Esophagus mucosa (tissue), 1 donor: ENCODE results near the gene SOX18. TPM values are rescaled to one million over a fixed set of nuclear protein-coding genes. Genes with fewer than 3 reads are reported as not detected.

Source experiments
- ATAC-seq: fragments of 200-7000 bp; cut with Tn5 transposase; one replicate; pipeline ENCODE4 v1.9.1; 2020
- total RNA-seq: library from RNA; stranded (reverse); gene quantifications from one replicate; pipeline ENCODE4 v1.2.4, GENCODE V29; 2023
- donor health status: DM: yes; HTN: yes; CAD: no.

Gene SOX18
- total RNA-seq, 1 donor from 2014 or later: 5.4 TPM

- ATAC-seq: no peak
Observed at GRCh38 chr20:64067733-64068307, 18.4 kb upstream of the SOX18 start.

- no peak for ATAC-seq
Observed at GRCh38 chr20:64067005-64067632, 17.7 kb upstream of the SOX18 start.

GRCh38 chr20:64065974-64066343, 16.5 kb upstream of the SOX18 start:
- ATAC-seq: no peak

GRCh38 chr20:64065062-64065973, 15.9 kb upstream of the SOX18 start:
- no peak for ATAC-seq

GRCh38 chr20:64064145-64064698, 14.8 kb upstream of the SOX18 start:
- peak; percentile 24 for ATAC-seq

GRCh38 chr20:64063389-64064144, 14.1 kb upstream of the SOX18 start:
- ATAC-seq: peak; percentile 2

- peak; percentile 91 for ATAC-seq
Observed at GRCh38 chr20:64062596-64063388, 13.4 kb upstream of the SOX18 start, which contains the start of gene TCEA2. TCEA2 (plus strand) TSS chr20:64063198; CDS start chr20:64063313, 115 bp downstream.

GRCh38 chr20:64062276-64062595, 12.8 kb upstream of the SOX18 start:
- no peak for ATAC-seq

- no peak for ATAC-seq
Observed at GRCh38 chr20:64058536-64058935, 9.1 kb upstream of the SOX18 start.

GRCh38 chr20:64057628-64058498, 8.4 kb upstream of the SOX18 start:
- ATAC-seq: peak; percentile 52

GRCh38 chr20:64056889-64057627, 7.6 kb upstream of the SOX18 start:
- ATAC-seq: no peak

GRCh38 chr20:64056639-64056888, 7.1 kb upstream of the SOX18 start:
- no peak for ATAC-seq

- no peak for ATAC-seq
Observed at GRCh38 chr20:64055893-64056638, 6.6 kb upstream of the SOX18 start.

GRCh38 chr20:64055396-64055892, 6.0 kb upstream of the SOX18 start:
- no peak for ATAC-seq

- peak; percentile 12 for ATAC-seq
Observed at GRCh38 chr20:64053841-64054661, 4.6 kb upstream of the SOX18 start.

- peak; percentile 31 for ATAC-seq
Observed at GRCh38 chr20:64052987-64053840, 3.8 kb upstream of the SOX18 start.

GRCh38 chr20:64052326-64052722, 2.9 kb upstream of the SOX18 start:
- no peak for ATAC-seq
